Parathyroid adenoma (tissue), 2 donors: ENCODE data around the gene NXPE3.

Experiments
- H2AFZ ChIP-seq: fragments of 300-600 bp; sonication (generic); one replicate; pipeline ENCODE4 v1.7.0; 2017; ENCODE audit warnings: antibody characterized with exemption, mild to moderate bottlenecking
- H3K27ac ChIP-seq: fragments of 300-600 bp; sonication (generic); one replicate; pipeline ENCODE4 v1.7.0; 2017
- H3K27me3 ChIP-seq: fragments of 300-600 bp; sonication (generic); one replicate; pipeline ENCODE4 v1.7.0; 2017; ENCODE audit warnings: low read length; ENCODE audit not compliant: control insufficient read depth, insufficient read depth
- H3K36me3 ChIP-seq: fragments of 300-600 bp; sonication (generic); one replicate; pipeline ENCODE4 v1.7.0; 2017; ENCODE audit warnings: low read length; ENCODE audit not compliant: control insufficient read depth, insufficient read depth
- H3K4me1 ChIP-seq: fragments of 300-600 bp; sonication (generic); one replicate; pipeline ENCODE4 v1.7.0; 2017; ENCODE audit warnings: control low read depth
- H3K4me2 ChIP-seq: fragments of 300-600 bp; sonication (generic); one replicate; pipeline ENCODE4 v1.7.0; 2017; ENCODE audit warnings: low read length
- H3K4me3 ChIP-seq: fragments of 300-600 bp; sonication (generic); one replicate; pipeline ENCODE4 v1.7.0; 2017; ENCODE audit warnings: low read depth, low read length
- H3K79me2 ChIP-seq: fragments of 300-600 bp; sonication (generic); one replicate; pipeline ENCODE4 v1.7.0; 2017; ENCODE audit warnings: control low read depth
- H3K9ac ChIP-seq: fragments of 300-600 bp; sonication (generic); one replicate; pipeline ENCODE4 v1.7.0; 2017; ENCODE audit warnings: mild to moderate bottlenecking
- H3K9me3 ChIP-seq: fragments of 300-600 bp; sonication (generic); one replicate; pipeline ENCODE4 v1.7.0; 2017; ENCODE audit warnings: low read length; ENCODE audit not compliant: control insufficient read depth
- TF ChIP-seq, protein P1 (sequence below): fragments of 300-600 bp; sonication (generic); IDR thresholded peaks from one replicate; pipeline ENCODE4 v1.7.0; 2017; ENCODE audit warnings: antibody characterized with exemption, mild to moderate bottlenecking
- donor health status: primary hyperparathyroidism.

The NXPE3 gene

DNA sequence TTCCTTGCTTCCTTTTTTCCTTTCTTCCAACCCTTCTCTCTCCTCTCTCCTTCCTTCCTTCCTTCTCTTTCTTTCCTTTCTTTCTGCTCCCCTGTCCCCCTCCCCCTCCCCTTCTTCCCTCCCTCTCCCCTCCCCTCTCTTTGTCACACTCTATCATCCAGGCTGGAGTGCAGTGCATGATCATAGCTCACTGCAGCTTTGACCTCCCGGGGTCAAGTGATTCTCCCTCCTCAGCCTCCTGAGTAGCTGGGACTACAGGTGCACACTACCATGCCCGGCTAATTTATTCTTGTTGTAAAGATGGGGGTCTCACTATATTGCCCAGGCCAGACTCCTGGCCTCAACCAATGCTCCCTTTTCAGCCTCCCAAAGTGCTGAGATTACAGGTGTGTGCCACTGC is 89.0 kb downstream of the NXPE3 start:
- no peak overlapping the region for H3K9ac ChIP-seq
- no peak overlapping the region for H2AFZ ChIP-seq
- H3K36me3 ChIP-seq = no peaks in the 10 kb centered on the region
- no peak overlapping the region for H3K4me3 ChIP-seq
- no peak overlapping the region for H3K4me2 ChIP-seq
- H3K79me2 ChIP-seq = no peaks in the 10 kb centered on the region
- H3K9me3 ChIP-seq = no peaks in the 10 kb centered on the region
- peaks cover 4% of the 10 kb centered on the region for H3K4me1 ChIP-seq
- no peak overlapping the region for H3K27ac ChIP-seq
- no peaks in the 10 kb centered on the region for H3K27me3 ChIP-seq
- TF ChIP-seq, protein P1, sequence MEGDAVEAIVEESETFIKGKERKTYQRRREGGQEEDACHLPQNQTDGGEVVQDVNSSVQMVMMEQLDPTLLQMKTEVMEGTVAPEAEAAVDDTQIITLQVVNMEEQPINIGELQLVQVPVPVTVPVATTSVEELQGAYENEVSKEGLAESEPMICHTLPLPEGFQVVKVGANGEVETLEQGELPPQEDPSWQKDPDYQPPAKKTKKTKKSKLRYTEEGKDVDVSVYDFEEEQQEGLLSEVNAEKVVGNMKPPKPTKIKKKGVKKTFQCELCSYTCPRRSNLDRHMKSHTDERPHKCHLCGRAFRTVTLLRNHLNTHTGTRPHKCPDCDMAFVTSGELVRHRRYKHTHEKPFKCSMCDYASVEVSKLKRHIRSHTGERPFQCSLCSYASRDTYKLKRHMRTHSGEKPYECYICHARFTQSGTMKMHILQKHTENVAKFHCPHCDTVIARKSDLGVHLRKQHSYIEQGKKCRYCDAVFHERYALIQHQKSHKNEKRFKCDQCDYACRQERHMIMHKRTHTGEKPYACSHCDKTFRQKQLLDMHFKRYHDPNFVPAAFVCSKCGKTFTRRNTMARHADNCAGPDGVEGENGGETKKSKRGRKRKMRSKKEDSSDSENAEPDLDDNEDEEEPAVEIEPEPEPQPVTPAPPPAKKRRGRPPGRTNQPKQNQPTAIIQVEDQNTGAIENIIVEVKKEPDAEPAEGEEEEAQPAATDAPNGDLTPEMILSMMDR = no peak

DNA sequence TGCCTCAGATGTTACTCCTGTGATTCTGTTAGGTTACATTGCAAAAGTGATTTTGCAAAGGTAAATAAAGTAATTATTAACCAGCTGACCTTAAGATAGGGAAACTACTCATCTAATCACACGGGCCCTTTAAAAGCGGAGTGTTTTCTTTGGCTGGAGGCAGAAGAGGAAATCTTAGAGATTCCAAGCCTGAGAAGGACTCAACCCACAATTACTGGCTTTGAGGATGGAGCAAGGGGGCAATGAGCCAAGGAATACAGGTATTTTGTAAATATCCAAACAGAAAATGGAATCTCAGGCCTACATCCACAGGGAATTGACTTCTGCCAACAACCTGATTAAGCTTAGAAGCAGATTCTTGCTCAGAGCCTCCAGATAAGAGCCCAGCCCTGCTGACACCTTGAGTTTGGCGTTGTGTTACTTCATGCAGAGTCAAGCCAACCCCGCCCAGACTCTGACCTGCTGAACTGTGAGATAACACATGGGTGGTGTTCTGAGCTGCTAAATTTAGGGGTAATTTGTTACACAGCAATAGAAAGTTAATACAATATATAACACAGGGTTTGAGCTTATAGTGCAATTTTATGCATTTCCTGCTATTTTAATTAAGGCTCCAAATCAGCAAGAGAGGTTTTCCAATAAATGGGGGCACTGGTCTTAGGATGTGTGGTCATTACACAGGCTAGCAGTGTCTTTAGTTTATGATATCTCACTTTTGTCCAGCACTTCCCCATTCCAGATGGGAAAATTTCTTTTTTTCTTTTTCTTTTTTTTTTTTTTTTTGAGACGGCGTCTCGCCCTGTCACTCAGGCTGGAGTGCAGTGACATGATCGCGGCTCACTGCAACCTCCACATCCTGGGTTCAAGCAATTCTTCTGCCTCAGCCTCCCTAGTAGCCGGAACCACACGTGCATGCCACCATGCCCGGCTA is 89.8 kb downstream of the NXPE3 start:
- H3K9ac ChIP-seq = no peak overlapping the region
- no peaks in the 10 kb centered on the region for H3K36me3 ChIP-seq
- no peak overlapping the region for H3K4me3 ChIP-seq
- no peak overlapping the region for H2AFZ ChIP-seq
- H3K4me2 ChIP-seq = no peak overlapping the region
- TF ChIP-seq, protein P1 = no peak
- no peaks in the 10 kb centered on the region for H3K27me3 ChIP-seq
- H3K4me1 ChIP-seq = peaks cover 4% of the 10 kb centered on the region
- H3K27ac ChIP-seq = no peak overlapping the region
- no peaks in the 10 kb centered on the region for H3K9me3 ChIP-seq
- H3K79me2 ChIP-seq = no peaks in the 10 kb centered on the region

DNA sequence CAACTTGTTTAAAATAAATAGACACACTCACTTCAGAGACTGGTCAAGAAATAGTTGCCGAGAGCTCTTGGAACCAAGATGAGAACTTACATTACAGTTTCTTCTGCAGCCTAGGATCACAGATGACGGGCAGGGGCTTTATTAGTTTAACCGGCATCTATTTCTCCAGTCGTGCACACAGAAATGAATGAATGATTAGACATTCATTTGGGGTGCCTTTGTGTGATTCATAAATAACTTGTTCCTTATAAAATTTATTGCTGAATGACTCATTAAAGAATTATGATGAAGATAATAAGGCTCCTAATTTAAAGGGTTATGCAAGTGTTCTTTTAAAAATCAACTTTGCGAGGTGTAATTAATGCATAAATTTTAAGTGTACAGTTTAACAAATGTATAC is 91.1 kb downstream of the NXPE3 start:
- Histone ChIP-seq H3K36me3 (no peaks in the 10 kb centered on the region), H2AFZ (no peak overlapping the region), H3K4me2 (no peak overlapping the region), H3K4me3 (no peak overlapping the region), H3K27ac (no peak overlapping the region), H3K9ac (no peak overlapping the region), H3K9me3 (no peaks in the 10 kb centered on the region), H3K4me1 (peaks cover 4% of the 10 kb centered on the region), H3K79me2 (no peaks in the 10 kb centered on the region), H3K27me3 (no peaks in the 10 kb centered on the region)
- TF ChIP-seq, protein P1 = no peak

DNA sequence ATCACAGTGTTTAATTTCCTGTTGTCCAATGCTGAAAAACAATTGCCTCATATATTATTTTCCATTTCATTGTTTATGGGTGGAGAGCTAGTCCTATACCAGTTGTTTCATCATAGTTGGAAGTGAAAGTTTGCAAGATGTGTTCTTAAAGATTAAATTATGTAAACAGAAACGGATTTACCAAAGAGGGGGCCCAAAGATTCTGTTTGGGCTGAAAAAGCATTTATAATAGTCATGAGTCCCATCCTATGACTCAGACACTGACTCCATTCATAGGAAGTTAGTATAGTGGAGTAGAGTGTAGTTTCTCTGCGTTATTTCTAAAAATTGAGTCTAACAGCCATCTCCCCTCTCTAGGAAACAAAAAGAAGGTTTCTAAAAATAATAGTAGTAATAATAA is 94.6 kb downstream of the NXPE3 start:
- no peak overlapping the region for H3K9ac ChIP-seq
- H3K27ac ChIP-seq = no peak overlapping the region
- no peak overlapping the region for H2AFZ ChIP-seq

More for the DNA sequence above, 94.6 kb downstream of the NXPE3 start:
- H3K79me2 ChIP-seq = no peaks in the 10 kb centered on the region
- no peaks in the 10 kb centered on the region for H3K4me1 ChIP-seq
- H3K36me3 ChIP-seq = no peaks in the 10 kb centered on the region
- no peak overlapping the region for H3K4me2 ChIP-seq
- no peaks in the 10 kb centered on the region for H3K27me3 ChIP-seq
- no peak overlapping the region for H3K4me3 ChIP-seq
- no peaks in the 10 kb centered on the region for H3K9me3 ChIP-seq
- TF ChIP-seq, protein P1 = no peak
